ENCODE measurements around the gene THRB. TPM values are rescaled to one million over a fixed set of nuclear protein-coding genes. Genes with fewer than 3 reads are reported as not detected.
"Not testable (repeated sequence)": the region's sequence is repeated elsewhere in the genome, so short reads cannot be mapped to it uniquely, and the experiment has no call there.

The THRB gene
- total RNA-seq, 1 experiment from 2014 or later: 13.5 TPM

GRCh38 chr3:24426896-24427295, 67.8 kb downstream of the THRB start:
- no peaks in the 10 kb centered on the region for H3K36me3 Mint-ChIP-seq (ENCODE audit: insufficient read depth, unreplicated experiment)
- peaks cover 5% of the 10 kb centered on the region for H3K9me3 Mint-ChIP-seq (ENCODE audit: low read depth, unreplicated experiment)
- intact Hi-C loops (cut with micrococcal nuclease; ENCODE audit: unreplicated experiment): no loop called here
- no peak for TF ChIP-seq CTCF (IDR thresholded peaks at IDR 0.05; ENCODE audit: unreplicated experiment)
- no TSS peak for BruUV-seq (replicated peaks)
- no peak for DNase-seq
- no peak overlapping the region for H3K27ac Mint-ChIP-seq (ENCODE audit: unreplicated experiment)
- no peak overlapping the region for H3K4me3 Mint-ChIP-seq (ENCODE audit: low read depth, unreplicated experiment)
- H3K4me1 Mint-ChIP-seq (ENCODE audit: low read depth, unreplicated experiment): no peaks in the 10 kb centered on the region
- CTCF ChIA-PET: no interaction called here
- no peaks in the 10 kb centered on the region for H3K27me3 Mint-ChIP-seq (ENCODE audit: unreplicated experiment)

- H3K9me3 Mint-ChIP-seq (ENCODE audit: low read depth, unreplicated experiment); H3K4me1 Mint-ChIP-seq (ENCODE audit: low read depth, unreplicated experiment); intact Hi-C loops (cut with micrococcal nuclease; ENCODE audit: unreplicated experiment); H3K36me3 Mint-ChIP-seq (ENCODE audit: insufficient read depth, unreplicated experiment); H3K27me3 Mint-ChIP-seq (ENCODE audit: unreplicated experiment); BruUV-seq (replicated peaks); DNase-seq; H3K4me3 Mint-ChIP-seq (ENCODE audit: low read depth, unreplicated experiment); H3K27ac Mint-ChIP-seq (ENCODE audit: unreplicated experiment); CTCF ChIA-PET: not testable (repeated sequence)
These were observed 73.8 kb downstream of the THRB start for GRCh38 chr3:24420829-24421228.

GRCh38 chr3:24420224-24420623, 74.4 kb downstream of the THRB start:
- no peak for DNase-seq
- Mint-ChIP-seq H3K36me3 (ENCODE audit: insufficient read depth, unreplicated experiment) (no peaks in the 10 kb centered on the region), H3K4me3 (ENCODE audit: low read depth, unreplicated experiment) (no peak overlapping the region), H3K9me3 (ENCODE audit: low read depth, unreplicated experiment) (no peaks in the 10 kb centered on the region), H3K27me3 (ENCODE audit: unreplicated experiment) (no peaks in the 10 kb centered on the region), H3K4me1 (ENCODE audit: low read depth, unreplicated experiment) (no peaks in the 10 kb centered on the region), H3K27ac (ENCODE audit: unreplicated experiment) (no peak overlapping the region)
- no TSS peak for BruUV-seq (replicated peaks)
- intact Hi-C loops (cut with micrococcal nuclease; ENCODE audit: unreplicated experiment): no loop called here
- no peak for TF ChIP-seq CTCF (IDR thresholded peaks at IDR 0.05; ENCODE audit: unreplicated experiment)
- CTCF ChIA-PET: no interaction called here

- no TSS peak for BruUV-seq (replicated peaks)
- no peaks in the 10 kb centered on the region for H3K27me3 Mint-ChIP-seq (ENCODE audit: unreplicated experiment)
- intact Hi-C loops (cut with micrococcal nuclease; ENCODE audit: unreplicated experiment): no loop called here
- TF ChIP-seq CTCF (IDR thresholded peaks at IDR 0.05; ENCODE audit: unreplicated experiment): no peak
- H3K9me3 Mint-ChIP-seq (ENCODE audit: low read depth, unreplicated experiment): no peaks in the 10 kb centered on the region
- no peak overlapping the region for H3K4me3 Mint-ChIP-seq (ENCODE audit: low read depth, unreplicated experiment)
- H3K27ac Mint-ChIP-seq (ENCODE audit: unreplicated experiment): no peak overlapping the region
- CTCF ChIA-PET: no interaction called here
- H3K36me3 Mint-ChIP-seq (ENCODE audit: insufficient read depth, unreplicated experiment): no peaks in the 10 kb centered on the region
- H3K4me1 Mint-ChIP-seq (ENCODE audit: low read depth, unreplicated experiment): no peaks in the 10 kb centered on the region
- no peak for DNase-seq
These were observed 75.4 kb downstream of the THRB start for GRCh38 chr3:24419067-24419791.

- no peak overlapping the region for H3K27ac Mint-ChIP-seq (ENCODE audit: unreplicated experiment)
- no peaks in the 10 kb centered on the region for H3K27me3 Mint-ChIP-seq (ENCODE audit: unreplicated experiment)
- no TSS peak for BruUV-seq (replicated peaks)
- no peaks in the 10 kb centered on the region for H3K9me3 Mint-ChIP-seq (ENCODE audit: low read depth, unreplicated experiment)
- DNase-seq: no peak
- no peak overlapping the region for H3K4me3 Mint-ChIP-seq (ENCODE audit: low read depth, unreplicated experiment)
- no peak for TF ChIP-seq CTCF (IDR thresholded peaks at IDR 0.05; ENCODE audit: unreplicated experiment)
- CTCF ChIA-PET: interaction anchor here (0.6 kb wide), 1 partner anchor 285 kb away, joined by 3 read pairs; no protein-coding TSS in a partner anchor
- intact Hi-C loops (cut with micrococcal nuclease; ENCODE audit: unreplicated experiment): no loop called here
- no peaks in the 10 kb centered on the region for H3K36me3 Mint-ChIP-seq (ENCODE audit: insufficient read depth, unreplicated experiment)
- no peaks in the 10 kb centered on the region for H3K4me1 Mint-ChIP-seq (ENCODE audit: low read depth, unreplicated experiment)
These were observed 76.9 kb downstream of the THRB start for GRCh38 chr3:24417730-24418129.

All from Calu3 (cell line).